Cardiac muscle cell (in vitro differentiated cells and primary cell): Measurements from ENCODE around the gene PDLIM5. TPM values are rescaled to one million over a fixed set of nuclear protein-coding genes. Genes with fewer than 3 reads are reported as not detected.
"Not testable (repeated sequence)": the region's sequence is repeated elsewhere in the genome, so short reads cannot be mapped to it uniquely, and the experiment has no call there.

Source experiments
- DNase-seq, 2 donors: peaks; one replicate each; pipeline versions ENCODE4 v3.0.0 to v3.0.0-alpha.2; 2010 to 2017; ENCODE audit warnings: low read depth in 1 of 2, low spot score in 1 of 2
- H3K27ac ChIP-seq: fragments of 200-600 bp; sonication (generic); 2 replicates; pipeline ENCODE4 v1.5.1; 2016
- H3K27me3 ChIP-seq: fragments of 200-600 bp; sonication (generic); 2 replicates; pipeline ENCODE4 v1.6.0; 2016; ENCODE audit warnings: control low read depth
- H3K36me3 ChIP-seq: fragments of 200-600 bp; sonication (generic); 2 replicates; pipeline ENCODE4 v1.5.1; 2016; ENCODE audit warnings: control low read depth
- H3K4me1 ChIP-seq: fragments of 200-600 bp; sonication (generic); 2 replicates; pipeline ENCODE4 v1.8.1; 2017; ENCODE audit warnings: low read depth, mild to moderate bottlenecking, mixed run types
- H3K4me3 ChIP-seq: fragments of 200-600 bp; sonication (generic); 2 replicates; pipeline ENCODE4 v1.5.1; 2016; ENCODE audit warnings: mild to moderate bottlenecking
- H3K9me3 ChIP-seq: fragments of 200-600 bp; sonication (generic); 2 replicates; pipeline ENCODE4 v1.5.1; 2017; ENCODE audit warnings: low read depth, mild to moderate bottlenecking, control low read depth
- CTCF ChIP-seq: IDR thresholded peaks from 2 replicates; pipeline ENCODE4 v1.5.1; 2012; ENCODE audit warnings: low read depth, mild to moderate bottlenecking, low read length
- polyA plus RNA-seq: library from polyadenylated mRNA; unstranded; fragments of >200 nt; fragmentation: Nextera tagmentation; extraction: Ambion mirVana; gene quantifications from 2 replicates; pipeline ENCODE4 v1.2.1, GENCODE V29; 2016
- total RNA-seq: library from RNA; depleted of rRNA; stranded (reverse); fragments of >200 nt; gene quantifications from 2 replicates; pipeline ENCODE4 v1.2.3, GENCODE V29; 2016

The PDLIM5 gene
- total and polyA plus RNA-seq, 2 experiments from 2014 or later, result 426 to 446 TPM

DNA sequence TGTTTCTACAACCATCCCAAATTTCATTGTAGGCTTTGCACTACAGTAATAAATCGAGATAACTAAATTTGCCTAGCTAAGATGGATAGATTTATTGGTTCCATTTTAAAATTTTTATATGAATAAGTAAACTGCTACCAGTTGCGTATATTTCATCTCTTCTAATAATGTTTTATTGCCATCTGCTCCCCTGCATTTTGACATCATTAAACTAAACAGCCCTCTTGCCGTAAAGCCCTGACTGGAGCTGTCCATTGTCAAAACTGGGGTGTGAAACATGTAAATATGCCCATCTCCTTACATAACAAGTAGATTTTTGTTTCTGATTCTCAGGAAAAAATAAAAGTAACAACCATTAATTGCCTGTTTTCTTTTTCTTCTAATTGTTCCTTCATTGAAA lies 175.2 kb downstream of the PDLIM5 start:
- TF ChIP-seq CTCF, result no peak
- peak overlapping the region; percentile 18 for H3K27ac ChIP-seq
- no peaks in the 10 kb centered on the region for H3K9me3 ChIP-seq
- H3K36me3 ChIP-seq, result peaks cover 61% of the 10 kb centered on the region
- H3K4me1 ChIP-seq, result no peaks in the 10 kb centered on the region
- H3K27me3 ChIP-seq, result no peaks in the 10 kb centered on the region
- H3K4me3 ChIP-seq, result no peak overlapping the region
- DNase-seq, result no peak

- not testable (repeated sequence) for H3K9me3 ChIP-seq, H3K27me3 ChIP-seq, DNase-seq, H3K4me3 ChIP-seq
- Histone ChIP-seq H3K4me1 (peaks cover 11% of the 10 kb centered on the region), H3K36me3 (peaks cover 60% of the 10 kb centered on the region), H3K27ac (peak overlapping the region; percentile 15)
These were observed 177.3 kb downstream of the PDLIM5 start for GRCh38 chr4:94629058-94629457.

DNA sequence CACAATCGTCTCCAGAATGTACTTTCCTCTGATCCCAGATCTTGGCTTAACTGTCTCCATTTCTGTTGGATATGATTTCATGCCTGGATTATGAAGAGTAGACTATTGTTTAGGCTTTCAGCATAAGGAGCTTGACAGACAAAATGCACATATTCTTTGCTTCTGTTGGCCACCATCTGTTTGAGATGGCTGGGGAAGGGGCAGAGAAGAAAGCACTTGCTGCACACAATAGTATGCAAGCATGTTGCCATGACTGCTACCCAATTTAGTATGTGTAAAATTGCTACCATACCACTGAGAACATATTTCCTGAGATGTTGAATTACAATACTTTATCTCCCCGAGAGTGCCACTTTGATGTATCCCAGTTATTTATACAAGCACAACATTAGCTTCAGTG lies 178.1 kb downstream of the PDLIM5 start:
- H3K4me1 ChIP-seq, result peaks cover 11% of the 10 kb centered on the region
- TF ChIP-seq CTCF, result no peak
- DNase-seq, result no peak
- no peak overlapping the region for H3K27ac ChIP-seq
- no peaks in the 10 kb centered on the region for H3K9me3 ChIP-seq
- peaks cover 60% of the 10 kb centered on the region for H3K36me3 ChIP-seq
- H3K27me3 ChIP-seq, result no peaks in the 10 kb centered on the region
- no peak overlapping the region for H3K4me3 ChIP-seq

GRCh38 chr4:94634271-94634670 lies 182.5 kb downstream of the PDLIM5 start:
- peaks cover 11% of the 10 kb centered on the region for H3K4me1 ChIP-seq
- no peaks in the 10 kb centered on the region for H3K9me3 ChIP-seq
- H3K4me3 ChIP-seq, result no peak overlapping the region
- H3K27me3 ChIP-seq, result no peaks in the 10 kb centered on the region
- H3K27ac ChIP-seq, result peak overlapping the region; percentile 42
- no peak for TF ChIP-seq CTCF
- DNase-seq, result peak in 1 of 2 donors; percentile 34
- peaks cover 69% of the 10 kb centered on the region for H3K36me3 ChIP-seq

DNA sequence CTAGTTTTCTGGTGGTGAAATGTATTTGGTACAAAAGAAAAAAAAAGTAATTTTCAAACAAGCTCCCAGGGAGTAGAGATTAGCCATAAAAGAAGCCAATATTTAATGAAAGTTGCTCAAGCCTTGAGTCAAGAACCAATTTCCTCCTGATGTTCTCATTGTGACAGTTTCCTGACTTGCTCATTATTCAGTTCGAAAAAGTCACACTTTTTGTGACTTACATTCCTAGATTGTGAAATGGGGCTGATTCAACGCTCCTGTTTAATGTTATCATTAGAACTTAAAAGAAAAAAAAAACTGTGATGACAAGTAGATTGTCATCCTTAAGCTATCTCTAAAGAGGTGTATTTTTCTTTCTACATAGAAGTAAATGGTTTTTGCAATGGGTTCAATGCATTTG lies 183.4 kb downstream of the PDLIM5 start:
- no peak for TF ChIP-seq CTCF
- H3K4me3 ChIP-seq, result no peak overlapping the region
- H3K4me1 ChIP-seq, result peaks cover 11% of the 10 kb centered on the region
- H3K36me3 ChIP-seq, result peaks cover 72% of the 10 kb centered on the region
- peak in 1 of 2 donors; percentile 39 for DNase-seq
- no peaks in the 10 kb centered on the region for H3K27me3 ChIP-seq
- no peaks in the 10 kb centered on the region for H3K9me3 ChIP-seq
- peak overlapping the region; percentile 42 for H3K27ac ChIP-seq

- DNase-seq, result peak in 1 of 2 donors; percentile 53
- H3K4me1 ChIP-seq, result peaks cover 11% of the 10 kb centered on the region
- H3K9me3 ChIP-seq, result no peaks in the 10 kb centered on the region
- no peak for TF ChIP-seq CTCF
- H3K27me3 ChIP-seq, result no peaks in the 10 kb centered on the region
- no peak overlapping the region for H3K4me3 ChIP-seq
- peaks cover 80% of the 10 kb centered on the region for H3K36me3 ChIP-seq
- peak overlapping the region; percentile 42 for H3K27ac ChIP-seq
These were observed 184.3 kb downstream of the PDLIM5 start for GRCh38 chr4:94636004-94636403.
